GM12891 (cell line): ENCODE measurements around the gene ZNF385D.

Source experiments
- DNase-seq: peaks from one replicate; pipeline ENCODE4 v3.0.0; 2011; ENCODE audit warnings: low spot score; ENCODE audit not compliant: insufficient read length
- FAIRE-seq: peaks from 2 replicates; lab custom pipeline; 2011; peaks lifted over from hg19 to GRCh38; lab: Jason Lieb, UNC
- PAX5 ChIP-seq: IDR thresholded peaks from 2 replicates; pipeline ENCODE4 v1.6.1; 2011; ENCODE audit warnings: low read length, moderate library complexity, mild to moderate bottlenecking; ENCODE audit not compliant: insufficient read depth, severe bottlenecking
- POLR2A ChIP-seq: IDR thresholded peaks from 2 replicates; pipeline ENCODE4 v1.6.1; 2011; ENCODE audit warnings: low read depth, low read length, control low read depth
- POLR2AphosphoS5 ChIP-seq: IDR thresholded peaks from 2 replicates; pipeline ENCODE4 v1.6.1; 2011; ENCODE audit warnings: low read depth, low read length, control low read depth
- POU2F2 ChIP-seq: IDR thresholded peaks from 2 replicates; pipeline ENCODE4 v1.6.1; 2011; ENCODE audit warnings: low read depth, mild to moderate bottlenecking, control low read depth, low read length, moderate library complexity
- SPI1 ChIP-seq: IDR thresholded peaks from 2 replicates; pipeline ENCODE4 v1.6.1; 2011; ENCODE audit warnings: low read depth, low read length, control low read depth
- TAF1 ChIP-seq: IDR thresholded peaks from 2 replicates; pipeline ENCODE4 v1.6.1; 2011; ENCODE audit warnings: low read depth, low read length, control low read depth

The ZNF385D gene

GRCh38 chr3:21785765-21786437 lies 34.9 kb upstream of the ZNF385D start:
- DNase-seq (no peak), FAIRE-seq (no peak)
- TF ChIP-seq POLR2A (no peak), TAF1 (no peak), POLR2AphosphoS5 (no peak), SPI1 (no peak), POU2F2 (no peak), PAX5 (no peak)

- no peak for FAIRE-seq
- no peak for TF ChIP-seq POU2F2
- no peak for TF ChIP-seq POLR2AphosphoS5
- no peak for TF ChIP-seq POLR2A
- TF ChIP-seq SPI1: no peak
- no peak for TF ChIP-seq PAX5
- no peak for TF ChIP-seq TAF1
Observed at GRCh38 chr3:21783839-21784238, 32.8 kb upstream of the ZNF385D start.

GRCh38 chr3:21781355-21781754 lies 30.3 kb upstream of the ZNF385D start:
- FAIRE-seq (no peak), DNase-seq (no peak)
- TF ChIP-seq POLR2A (no peak), PAX5 (no peak), POLR2AphosphoS5 (no peak), TAF1 (no peak), POU2F2 (no peak), SPI1 (no peak)

More at GRCh38 chr3:21783839-21784238, 32.8 kb upstream of the ZNF385D start:
- no peak for DNase-seq

GRCh38 chr3:21779909-21780308 lies 28.9 kb upstream of the ZNF385D start:
- DNase-seq: no peak
- no peak for FAIRE-seq
- TF ChIP-seq TAF1 (no peak), POLR2A (no peak), POLR2AphosphoS5 (no peak), POU2F2 (no peak), PAX5 (no peak), SPI1 (no peak)

GRCh38 chr3:21778715-21779114 lies 27.7 kb upstream of the ZNF385D start:
- FAIRE-seq (no peak), DNase-seq (no peak)
- TF ChIP-seq POLR2A: no peak
- no peak for TF ChIP-seq SPI1
- TF ChIP-seq TAF1: no peak
- no peak for TF ChIP-seq POU2F2
- no peak for TF ChIP-seq PAX5
- TF ChIP-seq POLR2AphosphoS5: no peak

GRCh38 chr3:21777821-21778220 lies 26.8 kb upstream of the ZNF385D start:
- TF ChIP-seq PAX5 (no peak), SPI1 (no peak), TAF1 (no peak), POLR2AphosphoS5 (no peak), POU2F2 (no peak)
- FAIRE-seq: no peak
- DNase-seq: no peak

GRCh38 chr3:21766002-21766401 lies 15.0 kb upstream of the ZNF385D start:
- FAIRE-seq (no peak), DNase-seq (no peak)
- TF ChIP-seq PAX5 (no peak), POLR2AphosphoS5 (no peak), SPI1 (no peak), POLR2A (no peak), POU2F2 (no peak), TAF1 (no peak)

- TF ChIP-seq PAX5 (no peak), TAF1 (no peak), SPI1 (no peak), POLR2A (no peak), POU2F2 (no peak), POLR2AphosphoS5 (no peak)
- FAIRE-seq: no peak
- DNase-seq: no peak
Observed at GRCh38 chr3:21755896-21756295, 4.9 kb upstream of the ZNF385D start.

- FAIRE-seq (no peak), DNase-seq (no peak)
- TF ChIP-seq TAF1 (no peak), SPI1 (no peak), POLR2A (no peak), PAX5 (no peak), POU2F2 (no peak), POLR2AphosphoS5 (no peak)
Observed at GRCh38 chr3:21754839-21755238, 3.8 kb upstream of the ZNF385D start.

- no peak for FAIRE-seq
- DNase-seq: no peak
- TF ChIP-seq POU2F2 (no peak), POLR2AphosphoS5 (no peak), TAF1 (no peak), SPI1 (no peak), PAX5 (no peak), POLR2A (no peak)
Observed at GRCh38 chr3:21752749-21753347, 1.8 kb upstream of the ZNF385D start.
